SK-N-SH (cell line): ENCODE measurements around the gene CDH4. TPM values are rescaled to one million over a fixed set of nuclear protein-coding genes. Genes with fewer than 3 reads are reported as not detected.

Experiments
- CTCF ChIA-PET: fragments of 300-600, 350-600 bp; formaldehyde crosslinking; extraction: SDS; loops from one replicate; lab custom pipeline; 2021; lab: Yijun Ruan, JAX
- POLR2A ChIA-PET: fragments of 350-600 bp; sonication (Branson Sonifier 250); formaldehyde crosslinking; extraction: SDS; loops from one replicate; lab custom pipeline; 2020; ENCODE audit warnings: antibody characterized with exemption, inconsistent platforms; lab: Yijun Ruan, JAX
- DNase-seq: peaks from one replicate; pipeline ENCODE4 v3.0.0; 2012
- H2AFZ ChIP-seq: fragments of 200-600 bp; sonication (generic); 2 replicates; pipeline ENCODE4 v1.8.1; 2016; ENCODE audit warnings: antibody characterized with exemption, mild to moderate bottlenecking, low read depth
- H3F3A ChIP-seq: fragments of 200-600 bp; sonication (generic); replicated peaks from 2 replicates; pipeline ENCODE3; 2016; ENCODE audit warnings: antibody characterized with exemption, mild to moderate bottlenecking; ENCODE audit not compliant: insufficient read depth
- H3K27ac ChIP-seq, 2 experiments: fragments of 200-500 bp in 1 of 2; fragments of 200-600 bp in 1 of 2; sonication (Bioruptor generic) in 1 of 2; sonication (generic), shearing (Covaris generic) in 1 of 2; 2 replicates each; pipeline versions ENCODE4 v1.5.1 to v1.6.1; 2014 to 2016; ENCODE audit warnings: low read depth in 2 of 2, inconsistent platforms in 1 of 2, low read length in 1 of 2, mild to moderate bottlenecking in 1 of 2, mixed read lengths in 1 of 2
- H3K27me3 ChIP-seq: fragments of 200-600 bp; sonication (generic), shearing (Covaris generic); 2 replicates; pipeline ENCODE4 v1.6.1; 2016; ENCODE audit warnings: mixed run types; ENCODE audit not compliant: insufficient read depth
- H3K36me3 ChIP-seq, 2 experiments: fragments of 200-500 bp in 1 of 2; fragments of 200-600 bp in 1 of 2; sonication (Bioruptor generic) in 1 of 2; sonication (generic) in 1 of 2; replicated peaks in 1 of 2; 2 replicates each; pipeline versions ENCODE3 to v1.5.1; 2014 to 2016; ENCODE audit warnings: low read length in 1 of 2, mild to moderate bottlenecking in 1 of 2; ENCODE audit not compliant: insufficient read depth in 2 of 2, control insufficient read depth in 1 of 2
- H3K4me1 ChIP-seq, 2 experiments: fragments of 200-500 bp in 1 of 2; fragments of 200-600 bp in 1 of 2; sonication (Bioruptor generic) in 1 of 2; sonication (generic), shearing (Covaris generic) in 1 of 2; 2 replicates each; pipeline versions ENCODE4 v1.5.1 to v1.6.1; 2014 to 2016; ENCODE audit warnings: low read depth in 1 of 2, low read length in 1 of 2, mixed run types in 1 of 2; ENCODE audit not compliant: insufficient read depth in 2 of 2, control insufficient read depth in 1 of 2
- H3K4me2 ChIP-seq: fragments of 200-600 bp; sonication (generic), shearing (Covaris generic); 2 replicates; pipeline ENCODE4 v1.6.1; 2017; ENCODE audit warnings: mixed run types
- H3K4me3 ChIP-seq, 2 experiments: fragments of 200-500 bp in 1 of 2; fragments of 200-600 bp in 1 of 2; sonication (Bioruptor generic) in 1 of 2; sonication (generic), shearing (Covaris generic) in 1 of 2; 2 replicates each; pipeline versions ENCODE4 v1.5.1 to v1.8.1; 2014 to 2016; ENCODE audit warnings: low read depth in 2 of 2, inconsistent platforms in 1 of 2, low read length in 1 of 2, mild to moderate bottlenecking in 1 of 2, mixed read lengths in 1 of 2, moderate library complexity in 1 of 2
- H3K79me2 ChIP-seq: fragments of 200-600 bp; sonication (generic); 2 replicates; pipeline ENCODE4 v1.8.1; 2017; ENCODE audit warnings: mild to moderate bottlenecking; ENCODE audit not compliant: insufficient read depth
- H3K9ac ChIP-seq: fragments of 200-600 bp; sonication (generic); 2 replicates; pipeline ENCODE4 v1.6.1; 2017; ENCODE audit warnings: mixed run types
- H3K9me2 ChIP-seq: fragments of 200-600 bp; sonication (generic); 2 replicates; pipeline ENCODE4 v1.6.1; 2017; ENCODE audit warnings: mixed run types
- H3K9me3 ChIP-seq: fragments of 200-600 bp; sonication (generic); 2 replicates; pipeline ENCODE4 v1.6.1; 2017; ENCODE audit warnings: mixed run types, mild to moderate bottlenecking, moderate library complexity
- H4K20me1 ChIP-seq: fragments of 200-600 bp; sonication (generic); 2 replicates; pipeline ENCODE4 v1.6.1; 2017; ENCODE audit warnings: mild to moderate bottlenecking, mixed run types; ENCODE audit not compliant: insufficient read depth
- CHD2 ChIP-seq: fragments of 150-350 bp; IDR thresholded peaks from 2 replicates; pipeline ENCODE4 v1.6.1; 2018; ENCODE audit warnings: low read length; ENCODE audit not compliant: partially characterized antibody
- CTCF ChIP-seq: fragments of 200-600 bp; sonication (generic); IDR thresholded peaks from 2 replicates; pipeline ENCODE4 v1.6.1; 2017; ENCODE audit warnings: antibody characterized with exemption, mild to moderate bottlenecking, moderate library complexity
- EP300 ChIP-seq, 2 experiments: IDR thresholded peaks; 2 replicates each; pipeline versions ENCODE4 v1.4.0 to v1.6.1; 2012; ENCODE audit warnings: borderline replicate concordance in 1 of 2, low read depth in 1 of 2, low read length in 1 of 2
- FOXM1 ChIP-seq: IDR thresholded peaks from 2 replicates; pipeline ENCODE4 v1.4.0; 2012; ENCODE audit warnings: low read depth, mild to moderate bottlenecking
- GABPA ChIP-seq: IDR thresholded peaks from 2 replicates; pipeline ENCODE4 v1.4.0; 2012; ENCODE audit warnings: low read depth, mild to moderate bottlenecking
- GATA2 ChIP-seq: sonication (generic); formaldehyde crosslinking; IDR thresholded peaks from 2 replicates; pipeline ENCODE4 v1.5.0; 2020; ENCODE audit warnings: mild to moderate bottlenecking, missing genetic modification reagents
- JUND ChIP-seq: IDR thresholded peaks from 2 replicates; pipeline ENCODE4 v1.4.0; 2012
- MAX ChIP-seq: IDR thresholded peaks from 2 replicates; pipeline ENCODE4 v1.4.0; 2012; ENCODE audit warnings: low read depth
- MXI1 ChIP-seq: IDR thresholded peaks from 2 replicates; pipeline ENCODE4 v1.6.1; 2012; ENCODE audit warnings: mild to moderate bottlenecking, low read depth, low read length, improper control_type of control experiment
- NRF1 ChIP-seq: IDR thresholded peaks from 2 replicates; pipeline ENCODE4 v1.6.1; 2012; ENCODE audit warnings: low read depth, mild to moderate bottlenecking, low read length
- PBX3 ChIP-seq: IDR thresholded peaks from 2 replicates; pipeline ENCODE4; 2012
- POLR2AphosphoS5 ChIP-seq: IDR thresholded peaks from 2 replicates; pipeline ENCODE4 v1.6.1; 2012; ENCODE audit warnings: low read depth, low read length
- RAD21 ChIP-seq: IDR thresholded peaks from 2 replicates; pipeline ENCODE4 v1.6.1; 2012; ENCODE audit warnings: mild to moderate bottlenecking, low read length
- RXRA ChIP-seq: IDR thresholded peaks from 2 replicates; pipeline ENCODE4 v1.4.0; 2012; ENCODE audit warnings: low read depth, mild to moderate bottlenecking, borderline replicate concordance
- SIN3A ChIP-seq: IDR thresholded peaks from 2 replicates; pipeline ENCODE4 v1.6.1; 2012; ENCODE audit warnings: low read depth, mild to moderate bottlenecking, low read length, moderate library complexity, borderline replicate concordance
- TEAD4 ChIP-seq: IDR thresholded peaks from 2 replicates; pipeline ENCODE4 v1.4.0; 2012; ENCODE audit warnings: mild to moderate bottlenecking, borderline replicate concordance; ENCODE audit not compliant: insufficient read depth
- USF2 ChIP-seq: fragments of 150-350 bp; IDR thresholded peaks from 2 replicates; pipeline ENCODE4 v1.6.1; 2017; ENCODE audit warnings: antibody characterized with exemption, low read length, low read depth, borderline replicate concordance
- YY1 ChIP-seq: IDR thresholded peaks from 2 replicates; pipeline ENCODE4 v1.4.0; 2012; ENCODE audit warnings: low read depth, mild to moderate bottlenecking
- whole genome bisulfite sequencing: methylation state at CpG from one replicate; pipeline ENCODE4 v1.1.6; 2017; ENCODE audit warnings: low lambda C conversion rate; 5-methylcytosine and 5-hydroxymethylcytosine counted together
- polyA plus RNA-seq, 3 experiments: library from polyadenylated mRNA; depleted of rRNA; stranded (reverse); fragments of >200 nt; gene quantifications; 2 replicates each; pipeline ENCODE4 v1.2.3, GENCODE V29; 2012

CDH4 gene
- polyA plus RNA-seq, 1 of the 3 experiments (the other 2 are of a cell fraction), result not detected

GRCh38 chr20:61458146-61458746 is 206.2 kb downstream of the CDH4 start:
- H3K4me1 ChIP-seq, result no peaks in the 10 kb centered on the region
- WGBS, result 49% methylated on average over 4 of the region's 4 CpGs
- DNase-seq, result no peak
- POLR2A ChIA-PET, result no interaction called here
- H3K9ac ChIP-seq, result no peak overlapping the region
- H3K36me3 ChIP-seq, result no peaks in the 10 kb centered on the region
- no peaks in the 10 kb centered on the region for H4K20me1 ChIP-seq
- H2AFZ ChIP-seq, result no peak overlapping the region
- no peaks in the 10 kb centered on the region for H3F3A ChIP-seq
- no peak overlapping the region for H3K27ac ChIP-seq
- H3K4me3 ChIP-seq, result no peak overlapping the region
- no peaks in the 10 kb centered on the region for H3K9me2 ChIP-seq
- no peaks in the 10 kb centered on the region for H3K27me3 ChIP-seq
- CTCF ChIA-PET, result no interaction called here
- no peak overlapping the region for H3K4me2 ChIP-seq
- no peaks in the 10 kb centered on the region for H3K9me3 ChIP-seq
- no peaks in the 10 kb centered on the region for H3K79me2 ChIP-seq
- no peak for TF ChIP-seq POLR2AphosphoS5
- no peak for TF ChIP-seq FOXM1
- TF ChIP-seq RXRA, result no peak
- no peak for TF ChIP-seq USF2
- no peak for TF ChIP-seq RAD21
- no peak for TF ChIP-seq TEAD4
- TF ChIP-seq MAX, result no peak
- no peak for TF ChIP-seq JUND
- TF ChIP-seq SIN3A, result no peak
- no peak for TF ChIP-seq MXI1
- TF ChIP-seq CHD2, result no peak
- no peak for TF ChIP-seq NRF1
- no peak for TF ChIP-seq CTCF
- TF ChIP-seq GATA2, result no peak
- TF ChIP-seq PBX3, result no peak
- no peak for TF ChIP-seq GABPA
- no peak for TF ChIP-seq YY1
- no peak for TF ChIP-seq EP300 (IDR thresholded peaks at IDR 0.05; ENCODE audit: borderline replicate concordance in 1 of 2, low read depth in 1 of 2, low read length in 1 of 2)
